GM12891 (cell line): Measurements from ENCODE around the gene MLLT6.

ENCODE experiments used
- PAX5 ChIP-seq: IDR thresholded peaks from 2 replicates; pipeline ENCODE4 v1.6.1; 2011; ENCODE audit warnings: low read length, moderate library complexity, mild to moderate bottlenecking; ENCODE audit not compliant: insufficient read depth, severe bottlenecking
- POLR2A ChIP-seq: IDR thresholded peaks from 2 replicates; pipeline ENCODE4 v1.6.1; 2011; ENCODE audit warnings: low read depth, low read length, control low read depth
- POLR2AphosphoS5 ChIP-seq: IDR thresholded peaks from 2 replicates; pipeline ENCODE4 v1.6.1; 2011; ENCODE audit warnings: low read depth, low read length, control low read depth
- POU2F2 ChIP-seq: IDR thresholded peaks from 2 replicates; pipeline ENCODE4 v1.6.1; 2011; ENCODE audit warnings: low read depth, mild to moderate bottlenecking, control low read depth, low read length, moderate library complexity
- SPI1 ChIP-seq: IDR thresholded peaks from 2 replicates; pipeline ENCODE4 v1.6.1; 2011; ENCODE audit warnings: low read depth, low read length, control low read depth
- TAF1 ChIP-seq: IDR thresholded peaks from 2 replicates; pipeline ENCODE4 v1.6.1; 2011; ENCODE audit warnings: low read depth, low read length, control low read depth

DNA sequence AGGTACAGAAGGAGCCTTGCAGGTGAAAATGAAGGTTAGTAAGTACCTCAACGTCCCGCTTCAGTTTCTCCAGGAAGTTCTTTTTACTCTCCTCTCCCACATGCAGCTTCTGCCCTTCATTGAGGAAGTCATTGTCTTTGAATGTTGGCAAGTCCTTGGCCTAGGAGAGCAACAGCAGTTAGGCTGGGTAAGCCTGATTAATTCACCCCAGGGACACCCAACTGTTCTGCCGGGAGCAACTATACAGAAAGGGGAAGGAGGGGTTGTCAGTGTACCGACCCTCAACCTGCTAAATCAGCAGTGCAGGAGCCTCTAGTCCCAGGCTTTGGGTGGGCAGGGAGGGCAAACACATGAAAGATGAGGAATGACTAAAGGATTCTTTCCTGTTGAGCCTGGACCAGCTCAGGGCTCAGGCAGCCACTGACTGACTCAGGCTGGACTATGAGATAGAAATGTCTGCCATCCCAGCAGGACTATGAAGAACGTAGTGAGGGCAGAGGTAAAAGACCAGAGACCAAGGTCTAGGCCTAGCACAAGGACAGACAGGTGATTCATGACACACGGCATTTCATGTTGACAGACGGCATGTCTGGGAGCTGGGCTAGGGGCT is 72.7 kb downstream of the MLLT6 start:
- TF ChIP-seq SPI1 (no peak), POLR2AphosphoS5 (no peak), POLR2A (no peak), TAF1 (no peak), POU2F2 (no peak), PAX5 (no peak)
